Endothelial cell of umbilical vein (primary cell): ENCODE measurements around the gene MEGF11.

Source experiments
- CTCF ChIP-seq, 2 donors: IDR thresholded peaks; 1 replicate in 1 of 2; 2 replicates in 1 of 2; pipeline ENCODE4 v1.5.1; 2011; ENCODE audit warnings: low read length in 2 of 2, mild to moderate bottlenecking in 2 of 2, moderate library complexity in 2 of 2, control low read depth in 1 of 2, inconsistent platforms in 1 of 2, low read depth in 1 of 2; ENCODE audit not compliant: insufficient read depth in 1 of 2; ENCODE audit errors: extremely low read depth in 1 of 2
- EZH2 ChIP-seq: IDR thresholded peaks from 2 replicates; pipeline ENCODE4 v1.6.1; 2012; ENCODE audit warnings: borderline replicate concordance, low read depth, mild to moderate bottlenecking, moderate library complexity, low read length, inconsistent platforms; ENCODE audit not compliant: severe bottlenecking
- FOS ChIP-seq: IDR thresholded peaks from 2 replicates; pipeline ENCODE4 v1.6.1; 2011; ENCODE audit warnings: mild to moderate bottlenecking, low read length, moderate library complexity, borderline replicate concordance; ENCODE audit not compliant: insufficient read depth
- JUN ChIP-seq: IDR thresholded peaks from 2 replicates; pipeline ENCODE4 v1.6.1; 2011; ENCODE audit warnings: borderline replicate concordance, low read depth; ENCODE audit not compliant: insufficient read length, insufficient read depth
- MAX ChIP-seq: IDR thresholded peaks from 2 replicates; pipeline ENCODE4 v1.6.1; 2011; ENCODE audit not compliant: insufficient read depth, insufficient read length
- MYC ChIP-seq: IDR thresholded peaks from one replicate; pipeline ENCODE4 v1.6.1; 2011; ENCODE audit warnings: mild to moderate bottlenecking, low read depth, low read length
- POLR2A ChIP-seq: IDR thresholded peaks from 2 replicates; pipeline ENCODE4 v1.6.1; 2012; ENCODE audit warnings: low read depth, mild to moderate bottlenecking, control low read depth, low read length
- POLR2AphosphoS5 ChIP-seq: IDR thresholded peaks from 2 replicates; pipeline ENCODE4 v1.6.1; 2012; ENCODE audit warnings: low read depth, mild to moderate bottlenecking, control low read depth, low read length, moderate library complexity; ENCODE audit not compliant: insufficient read depth

DNA sequence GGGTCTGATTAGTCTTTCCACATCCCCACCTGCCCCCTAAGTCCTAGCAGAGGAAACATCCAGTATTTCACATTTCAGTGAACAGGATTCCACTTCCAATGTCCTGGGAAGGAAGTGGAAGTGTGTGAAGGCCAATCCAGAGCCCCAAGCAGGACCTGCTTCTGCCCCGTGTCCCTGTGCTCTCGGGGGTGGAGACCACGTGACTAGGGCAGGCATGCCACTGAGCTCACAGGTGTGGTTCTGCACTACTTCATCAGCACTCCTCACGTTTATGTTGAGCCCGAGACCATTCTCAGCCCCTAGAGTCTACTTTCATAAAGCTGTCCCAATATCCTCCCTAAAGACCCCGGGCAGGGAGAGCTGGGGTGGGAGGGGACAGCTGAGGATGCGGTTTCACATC, 299.9 kb downstream of the MEGF11 start:
- TF ChIP-seq CTCF (IDR thresholded peaks at IDR 0.05; ENCODE audit: extremely low read depth in 1 of 2, insufficient read depth in 1 of 2, low read depth in 1 of 2, low read length in 2 of 2) (no peak), POLR2A (no peak), POLR2AphosphoS5 (no peak), EZH2 (no peak), MYC (no peak), MAX (no peak), JUN (no peak), FOS (no peak)
